ENCODE data around the gene DACT2. TPM values are rescaled to one million over a fixed set of nuclear protein-coding genes. Genes with fewer than 3 reads are reported as not detected.
A peak's percentile ranks its signal among the peaks of the same experiment; 100 is the strongest.

DACT2 gene, protein sequence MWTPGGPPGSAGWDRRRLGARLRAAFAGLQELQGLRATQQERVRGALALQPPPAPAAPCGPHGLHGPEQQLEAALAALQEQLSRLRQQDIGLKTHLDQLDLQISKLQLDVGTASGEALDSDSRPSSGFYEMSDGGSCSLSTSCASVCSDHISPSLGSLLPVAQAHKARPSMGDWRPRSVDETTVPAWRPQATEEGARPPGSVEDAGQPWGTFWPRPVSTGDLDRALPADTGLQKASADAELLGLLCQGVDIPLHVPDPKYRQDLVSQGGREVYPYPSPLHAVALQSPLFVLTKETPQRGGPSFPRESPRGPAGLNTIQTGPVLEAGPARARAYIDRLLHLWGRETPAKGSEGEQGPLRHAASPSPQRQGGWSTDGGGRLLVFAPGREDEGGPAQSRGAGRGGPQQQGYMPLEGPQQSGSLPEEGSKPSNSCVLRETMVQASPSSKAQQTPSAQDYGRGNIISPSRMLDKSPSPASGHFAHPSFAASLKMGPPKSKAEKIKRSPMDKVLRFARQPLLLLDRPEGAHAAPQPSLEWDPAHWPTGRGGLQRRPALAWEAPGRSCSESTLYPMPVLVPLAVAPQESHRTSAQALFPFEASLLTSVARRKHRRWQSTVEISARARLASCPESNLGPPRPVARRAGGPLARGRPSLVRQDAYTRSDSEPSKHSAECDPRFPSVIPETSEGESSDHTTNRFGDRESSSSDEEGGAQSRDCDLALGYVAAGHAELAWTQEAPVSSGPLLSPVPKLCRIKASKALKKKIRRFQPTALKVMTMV
- 0.36 and 5.5 TPM in 2 replicates for total RNA-seq (ENCODE audit: low replicate concordance)

GRCh38 chr6:168319279-168320111 lies at the start of gene DACT2:
Gene DACT2 (minus strand): TSS chr6:168319777. CDS start chr6:168319633, 144 bp downstream.
- peak; percentile 65 for DNase-seq (ENCODE audit: low spot score)
- peak within 1 kb of the TSS; percentile 90 for H2AFZ ChIP-seq (replicated peaks)
- peaks cover 5% of the 10 kb centered on the region for H3K9me3 ChIP-seq (ENCODE audit: low read depth)
- peak within 1 kb of the TSS; percentile 79 for H3K4me3 ChIP-seq
- Mint-ChIP-seq H3K27ac (no peak within 1 kb of the TSS), H3K4me1 (peaks cover 14% of the 10 kb centered on the region), H3K9me3 (peaks cover 17% of the 10 kb centered on the region), H3K36me3 (no peaks in the 10 kb centered on the region), H3K4me3 (peak within 1 kb of the TSS; percentile 83), H3K27me3 (ENCODE audit: insufficient read depth, low read depth) (peaks cover 34% of the 10 kb centered on the region)
- TF ChIP-seq CTCF (IDR thresholded peaks at IDR 0.05) (no peak), EZH2phosphoT487 (IDR thresholded peaks at IDR 0.05) (no peak), EZH2 (IDR thresholded peaks at IDR 0.05) (no peak)
- H3F3A ChIP-seq (ENCODE audit: low read depth): peaks cover 25% of the 10 kb centered on the region
- no peaks in the 10 kb centered on the region for H4K20me1 ChIP-seq (ENCODE audit: low read depth)
- H3K36me3 ChIP-seq: no peaks in the 10 kb centered on the region
- H3K9ac ChIP-seq: no peak within 1 kb of the TSS
- H3K4me2 ChIP-seq: peak within 1 kb of the TSS; percentile 97
- H3K4me1 ChIP-seq: peaks cover 20% of the 10 kb centered on the region
- no peaks in the 10 kb centered on the region for H3K79me2 ChIP-seq (ENCODE audit: low read depth)
- peaks cover 28% of the 10 kb centered on the region for H3K27me3 ChIP-seq
- no peak within 1 kb of the TSS for H3K27ac ChIP-seq

- Histone ChIP-seq H3K4me1 (no peaks in the 10 kb centered on the region), H3K27me3 (no peaks in the 10 kb centered on the region), H3K79me2 (ENCODE audit: low read depth) (no peaks in the 10 kb centered on the region), H3K4me2 (no peak overlapping the region), H3K27ac (no peak overlapping the region), H3K4me3 (no peak overlapping the region), H4K20me1 (ENCODE audit: low read depth) (no peaks in the 10 kb centered on the region), H3K9me3 (ENCODE audit: low read depth) (no peaks in the 10 kb centered on the region), H3K9ac (no peak overlapping the region), H2AFZ (replicated peaks) (no peak overlapping the region), H3K36me3 (no peaks in the 10 kb centered on the region), H3F3A (ENCODE audit: low read depth) (no peaks in the 10 kb centered on the region)
- Mint-ChIP-seq H3K27ac (no peak overlapping the region), H3K36me3 (no peaks in the 10 kb centered on the region), H3K27me3 (ENCODE audit: insufficient read depth, low read depth) (peaks cover 15% of the 10 kb centered on the region), H3K4me1 (peaks cover 14% of the 10 kb centered on the region), H3K4me3 (no peak overlapping the region), H3K9me3 (peaks cover 12% of the 10 kb centered on the region)
- DNase-seq (ENCODE audit: low spot score): no peak
- no peak for TF ChIP-seq EZH2 (IDR thresholded peaks at IDR 0.05)
- no peak for TF ChIP-seq EZH2phosphoT487 (IDR thresholded peaks at IDR 0.05)
- TF ChIP-seq CTCF (IDR thresholded peaks at IDR 0.05): no peak
Observed at GRCh38 chr6:168368936-168369335, 49.4 kb upstream of the DACT2 start.

DNA sequence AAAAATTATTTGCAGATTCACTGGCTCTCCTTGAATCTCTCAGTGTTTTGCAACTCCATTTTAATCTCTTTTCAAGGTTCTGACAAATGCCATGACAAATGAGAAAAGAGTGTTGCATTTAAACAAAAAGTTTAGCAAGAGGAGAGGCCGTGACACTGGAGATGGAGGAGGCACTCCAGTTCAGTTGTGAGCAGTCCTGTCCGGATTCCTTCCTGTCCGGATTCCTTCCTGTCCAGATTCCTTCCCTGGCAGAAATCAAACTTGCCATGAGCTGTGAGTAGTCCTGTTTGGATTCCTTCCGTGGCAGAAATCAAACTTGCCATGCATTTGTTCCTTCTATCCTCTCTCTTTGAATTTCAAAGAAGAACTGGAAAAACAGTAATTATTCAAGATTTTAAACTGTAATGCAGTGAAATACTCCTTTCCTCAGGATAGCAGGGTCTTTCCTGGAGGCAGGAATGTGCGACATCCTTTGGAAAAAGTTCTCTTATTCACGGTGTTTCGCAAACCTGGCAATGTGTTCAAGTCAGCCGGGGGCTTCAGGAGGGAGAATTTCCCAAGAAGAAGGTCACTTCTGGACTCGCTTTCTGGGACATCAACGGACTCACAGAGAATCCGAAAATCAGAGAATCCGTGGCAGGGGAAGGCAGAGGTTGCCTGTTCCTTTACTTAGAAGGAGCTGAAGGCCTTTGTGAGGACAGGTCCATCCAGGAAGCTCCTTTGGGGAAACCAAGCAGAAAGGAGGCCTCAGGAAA lies 48.7 kb upstream of the DACT2 start:
- H3F3A ChIP-seq (ENCODE audit: low read depth): no peaks in the 10 kb centered on the region
- Mint-ChIP-seq H3K9me3 (peaks cover 14% of the 10 kb centered on the region), H3K4me1 (peaks cover 19% of the 10 kb centered on the region), H3K4me3 (no peak overlapping the region), H3K27ac (no peak overlapping the region), H3K27me3 (ENCODE audit: insufficient read depth, low read depth) (peaks cover 15% of the 10 kb centered on the region), H3K36me3 (no peaks in the 10 kb centered on the region)
- H3K4me3 ChIP-seq: no peak overlapping the region
- no peak overlapping the region for H3K27ac ChIP-seq
- H3K27me3 ChIP-seq: no peaks in the 10 kb centered on the region
- DNase-seq (ENCODE audit: low spot score): no peak
- no peaks in the 10 kb centered on the region for H4K20me1 ChIP-seq (ENCODE audit: low read depth)
- no peak overlapping the region for H3K4me2 ChIP-seq
- H3K4me1 ChIP-seq: no peaks in the 10 kb centered on the region
- H3K79me2 ChIP-seq (ENCODE audit: low read depth): no peaks in the 10 kb centered on the region
- H3K36me3 ChIP-seq: no peaks in the 10 kb centered on the region
- H3K9ac ChIP-seq: no peak overlapping the region
- TF ChIP-seq CTCF (IDR thresholded peaks at IDR 0.05): no peak
- no peak for TF ChIP-seq EZH2 (IDR thresholded peaks at IDR 0.05)
- no peak for TF ChIP-seq EZH2phosphoT487 (IDR thresholded peaks at IDR 0.05)
- no peak overlapping the region for H2AFZ ChIP-seq (replicated peaks)
- H3K9me3 ChIP-seq (ENCODE audit: low read depth): no peaks in the 10 kb centered on the region

Data from neural progenitor cell (in vitro differentiated cells).